ENCODE measurements around the gene QKI.
"Not testable (repeated sequence)": the region's sequence is repeated elsewhere in the genome, so short reads cannot be mapped to it uniquely, and the experiment has no call there.

QKI gene

DNA sequence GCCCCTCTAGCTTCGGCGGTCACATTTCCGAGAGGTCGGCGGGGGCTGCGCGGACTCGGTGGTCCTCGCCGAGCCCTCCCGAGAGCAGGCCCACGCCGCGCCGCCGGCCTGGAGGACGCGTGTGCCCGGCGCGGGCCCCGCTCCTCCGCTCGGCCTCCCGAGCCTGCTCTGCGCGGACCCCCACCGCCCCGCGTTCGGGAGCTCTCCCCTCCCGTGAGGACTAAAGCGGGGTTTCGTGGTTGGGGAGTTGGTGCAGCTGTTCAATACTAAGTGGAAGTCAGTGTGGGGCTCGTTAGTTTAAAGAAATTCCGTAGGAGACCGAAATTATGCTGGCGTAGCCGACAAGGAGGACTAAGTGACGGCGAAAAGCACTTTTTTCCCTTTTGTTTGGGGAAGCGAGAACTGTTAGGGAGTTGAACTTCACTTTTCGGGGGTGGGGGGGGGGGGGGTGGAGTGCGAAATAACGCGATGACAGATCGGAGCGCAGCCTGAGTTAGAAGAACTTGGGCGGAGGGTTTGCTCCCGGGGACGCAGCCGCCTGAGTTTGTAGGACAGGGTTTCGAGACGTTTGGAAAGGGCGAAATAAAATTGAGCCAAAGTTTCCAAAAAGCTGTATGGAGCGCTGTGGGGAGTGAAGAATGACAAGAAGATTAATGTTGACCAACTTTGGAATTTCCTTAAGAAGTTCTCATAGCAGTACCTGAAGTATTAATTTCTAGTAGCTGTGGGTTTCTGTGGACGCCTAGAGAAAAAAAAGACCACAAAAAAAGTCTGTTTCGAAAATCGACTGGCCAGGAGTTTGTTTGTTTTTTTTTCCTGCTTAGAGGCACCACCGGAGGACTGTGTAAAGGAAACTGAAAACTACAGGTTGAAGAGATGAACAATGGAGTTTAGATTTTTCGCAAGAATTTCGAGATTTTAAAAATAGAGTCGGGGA is 1.4 kb downstream of the QKI start:
- DNase-seq: no peak

DNA sequence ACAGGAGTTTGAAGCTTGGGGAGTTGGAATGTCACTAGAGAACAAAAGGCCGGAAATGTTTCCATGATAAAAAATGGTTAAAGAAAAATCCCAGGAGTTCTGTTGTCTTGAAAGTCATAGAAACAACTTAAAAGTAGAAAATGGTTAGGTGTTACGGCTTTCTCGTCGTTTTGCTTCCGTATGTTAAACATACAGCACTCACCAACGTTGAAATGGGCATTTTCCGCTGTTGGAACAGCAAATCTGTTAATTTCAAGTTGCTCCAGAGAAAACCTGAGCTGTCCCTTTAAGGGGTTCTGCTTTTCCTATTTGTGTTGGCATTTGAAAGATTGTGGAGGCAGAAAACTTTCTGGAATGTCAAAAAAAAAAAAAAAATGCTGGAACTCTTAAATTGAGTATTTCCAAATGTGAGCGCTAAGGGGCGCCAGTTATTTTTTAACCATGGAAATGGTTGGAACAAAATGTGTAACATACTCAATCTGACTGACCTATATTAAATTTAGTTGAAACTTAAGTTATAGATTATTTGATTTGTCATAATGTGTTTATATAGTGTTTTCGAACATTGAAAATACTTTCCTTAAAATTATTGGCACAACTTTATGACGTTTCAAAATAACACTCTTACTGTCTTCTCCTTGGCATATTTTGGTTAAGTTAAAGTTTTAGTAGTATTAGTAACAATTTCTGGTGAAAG is 2.2 kb downstream of the QKI start:
- no peak for DNase-seq

DNA sequence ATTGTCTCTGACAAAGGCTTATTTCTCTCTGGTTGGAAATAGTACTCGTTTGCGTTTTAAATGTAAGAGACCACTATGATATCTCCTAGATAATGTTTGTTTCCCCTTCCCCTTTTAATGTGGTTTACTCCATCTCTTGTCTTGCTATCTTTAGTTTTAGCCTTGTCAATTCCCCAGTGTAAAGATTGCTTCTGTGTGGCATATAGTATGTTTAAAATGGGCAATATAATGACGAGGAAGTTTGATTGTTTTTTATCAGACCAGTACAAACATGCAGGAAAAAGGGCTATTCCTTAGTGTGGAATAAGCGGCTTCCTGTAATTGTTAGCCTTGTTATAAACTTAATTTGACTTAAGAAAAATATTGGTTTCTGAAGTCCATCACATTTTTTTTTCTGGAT is 3.1 kb downstream of the QKI start:
- no peak for DNase-seq

- no peak for DNase-seq
Measured at GRCh38 chr6:163418311-163419029, 4.0 kb downstream of the QKI start.

DNA sequence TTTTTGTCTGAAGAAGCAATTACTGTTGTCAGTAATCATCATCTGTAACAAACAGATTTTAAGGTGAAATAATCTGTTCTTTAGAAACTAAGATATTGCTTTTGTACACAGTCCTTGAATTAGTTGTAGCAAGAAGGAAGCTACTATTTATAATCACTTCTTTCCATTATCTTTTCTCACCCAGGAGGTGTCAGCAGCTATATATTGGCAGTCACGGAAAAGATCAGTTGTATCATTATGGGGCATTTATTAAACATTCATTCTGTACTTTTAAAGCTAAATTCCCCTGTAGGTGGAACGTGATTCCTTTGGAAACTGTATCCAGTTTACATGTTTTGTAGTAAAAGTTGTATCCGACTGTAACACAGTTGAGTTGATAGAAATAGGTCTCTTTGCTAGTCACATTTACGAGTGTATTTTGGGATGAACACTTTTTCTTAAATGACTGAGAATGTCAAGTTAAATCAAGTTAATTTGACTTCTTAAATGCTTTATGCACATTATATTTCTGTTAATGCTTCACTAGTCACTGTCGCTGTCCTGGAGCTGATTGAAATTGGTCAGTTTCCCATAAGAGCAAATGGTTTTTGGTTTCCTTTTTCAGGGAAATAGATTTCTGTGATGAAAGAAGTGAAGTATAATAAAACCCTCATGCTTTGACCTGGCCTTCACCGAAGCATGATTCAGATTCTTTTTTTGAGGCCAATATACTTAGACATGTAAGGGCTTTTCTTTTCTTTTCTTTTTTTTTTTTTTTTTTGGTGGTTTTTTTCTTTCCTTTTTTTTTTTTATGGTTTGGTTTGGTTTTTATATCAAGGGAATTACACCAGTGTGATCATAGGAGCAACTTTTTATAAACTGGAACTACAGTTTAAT is 5.1 kb downstream of the QKI start:
- no peak for DNase-seq

- DNase-seq: no peak
Measured at GRCh38 chr6:163420289-163420614, 5.7 kb downstream of the QKI start.

GRCh38 chr6:163422550-163422949 is 8.0 kb downstream of the QKI start:
- DNase-seq: no peak

GRCh38 chr6:163423696-163424095 is 9.2 kb downstream of the QKI start:
- no peak for DNase-seq

DNA sequence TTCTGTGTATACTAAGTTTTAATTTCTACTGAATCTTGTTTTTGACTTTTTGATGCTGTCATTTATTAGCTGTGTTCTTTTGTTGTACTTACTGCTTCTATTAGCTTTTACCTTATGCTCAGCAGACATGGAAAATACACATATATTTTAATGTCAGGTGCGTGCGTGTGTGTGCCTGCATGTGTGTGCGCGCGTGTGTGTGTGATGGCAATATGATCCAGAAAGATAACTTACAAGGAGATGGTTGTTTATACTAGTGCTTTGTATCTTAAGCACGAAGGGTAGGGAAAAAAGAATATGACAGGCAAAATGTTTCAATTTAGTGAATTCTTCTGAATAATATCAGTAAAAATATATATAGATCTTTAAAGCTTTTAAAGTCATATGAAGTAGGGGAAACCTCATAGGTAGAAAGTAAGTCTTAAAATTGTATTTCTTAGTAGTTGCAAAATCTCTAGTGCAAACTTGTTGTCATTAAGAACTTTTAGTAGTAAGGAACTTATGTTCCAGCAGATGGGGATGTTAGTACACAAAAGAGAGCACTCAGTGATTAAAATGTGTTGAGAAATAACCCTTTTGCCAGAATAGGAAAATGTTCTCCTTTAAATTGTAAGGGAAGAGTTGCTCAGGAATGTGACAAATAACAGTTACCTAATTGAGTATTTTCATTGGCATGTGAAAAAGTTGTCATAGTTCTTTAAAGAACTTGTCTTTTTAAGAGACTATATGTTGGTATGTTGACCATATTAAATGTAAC is 13.2 kb downstream of the QKI start:
- DNase-seq: no peak

DNA sequence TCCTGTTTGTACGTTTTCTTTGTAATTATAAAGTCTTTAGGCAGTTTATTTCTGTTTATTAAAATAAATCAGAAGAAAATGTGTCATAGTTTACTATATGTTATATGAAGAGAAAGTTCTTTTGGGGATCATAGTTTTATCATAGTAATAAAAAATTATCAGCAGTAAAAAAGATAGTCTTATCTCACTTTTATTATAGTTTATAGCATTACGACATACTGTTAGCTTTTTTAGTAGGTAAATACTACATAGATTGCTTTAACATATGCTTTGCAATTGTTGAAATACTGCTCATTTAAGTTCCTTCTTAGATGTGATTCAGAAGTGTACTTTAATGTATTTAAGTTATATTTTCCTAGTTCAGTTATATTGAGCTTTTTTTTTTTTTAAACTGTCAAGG is 13.9 kb downstream of the QKI start:
- no peak for DNase-seq

DNA sequence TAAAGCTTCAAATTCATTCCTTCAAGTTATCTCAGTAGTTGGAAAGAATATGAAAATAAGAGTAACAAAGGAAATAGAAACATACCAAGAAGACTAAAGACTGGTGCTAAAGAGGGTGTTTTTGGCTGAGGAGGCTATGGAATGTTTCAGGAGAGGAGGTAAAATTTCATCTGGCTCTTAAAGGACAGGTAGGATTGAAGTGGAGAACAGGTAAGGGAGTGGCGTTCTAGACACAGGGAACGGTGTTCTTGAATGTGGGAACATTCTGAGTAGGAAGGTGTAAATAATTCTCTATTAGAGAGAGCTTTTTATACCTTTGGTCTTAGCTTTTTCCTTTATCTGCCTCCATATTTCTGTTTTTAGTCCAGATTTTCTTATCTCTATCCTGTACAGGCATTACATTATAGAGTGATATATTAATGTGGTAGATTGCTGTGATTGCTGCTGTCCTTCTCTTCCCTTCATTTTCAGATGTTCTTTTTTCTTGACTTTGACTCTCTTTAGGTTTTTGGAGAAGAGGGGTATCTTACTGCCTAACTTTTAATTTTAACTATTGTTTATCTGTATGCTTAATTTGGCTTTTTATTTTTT is 15.4 kb downstream of the QKI start:
- DNase-seq: no peak

- no peak for DNase-seq
Measured at GRCh38 chr6:163432300-163432699, 17.8 kb downstream of the QKI start.

DNA sequence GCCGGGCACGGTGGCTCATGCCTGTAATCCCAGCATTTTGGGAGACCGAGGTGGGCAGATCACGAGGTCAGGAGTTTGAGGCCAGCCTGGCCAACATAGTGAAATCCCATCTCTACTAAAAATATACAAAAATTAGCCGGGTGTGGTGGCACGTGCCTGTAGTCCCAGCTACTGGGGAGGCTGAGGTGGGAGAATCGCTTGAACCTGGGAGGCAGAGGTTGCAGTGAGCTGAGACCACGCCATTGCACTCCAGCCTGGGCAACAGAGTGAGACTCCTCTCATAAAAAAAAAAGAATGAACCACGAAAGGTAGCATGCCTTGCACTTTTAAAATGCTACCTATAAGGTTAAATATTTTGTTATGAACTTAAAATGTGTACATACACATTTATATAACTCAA is 19.0 kb downstream of the QKI start:
- not testable (repeated sequence) for DNase-seq

GRCh38 chr6:163435023-163435422 is 20.5 kb downstream of the QKI start:
- no peak for DNase-seq

- no peak for DNase-seq
Measured at GRCh38 chr6:163436843-163437242, 22.3 kb downstream of the QKI start.

GRCh38 chr6:163437466-163437865 is 22.9 kb downstream of the QKI start:
- no peak for DNase-seq

DNA sequence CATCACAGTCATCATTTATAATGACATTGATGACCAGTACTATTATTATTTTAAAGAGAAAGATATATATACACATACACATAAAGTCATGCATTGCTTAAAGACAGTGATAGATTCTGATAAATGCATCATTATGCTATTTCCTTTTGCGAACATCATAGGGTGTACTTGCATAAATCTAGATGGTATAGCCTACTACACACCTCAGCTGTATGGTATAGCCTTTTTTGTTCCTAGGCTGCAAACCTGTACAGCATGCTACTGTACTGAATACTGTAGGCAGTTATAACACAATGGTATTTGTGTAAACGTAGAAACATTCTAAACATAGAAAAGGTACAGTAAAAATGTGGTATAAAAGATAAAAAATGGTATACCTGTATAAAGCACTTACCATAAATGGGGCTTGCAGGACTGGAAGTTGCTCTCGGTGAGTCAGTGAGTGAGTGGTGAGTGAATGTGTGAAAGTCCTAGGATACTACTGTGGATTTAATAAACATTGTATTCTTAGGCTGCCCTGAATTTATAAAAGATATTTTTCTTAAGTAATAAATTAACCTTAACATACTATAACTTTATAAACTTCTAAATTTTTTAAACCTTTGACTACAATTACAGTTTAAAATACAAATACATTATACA is 23.9 kb downstream of the QKI start:
- no peak for DNase-seq

DNA sequence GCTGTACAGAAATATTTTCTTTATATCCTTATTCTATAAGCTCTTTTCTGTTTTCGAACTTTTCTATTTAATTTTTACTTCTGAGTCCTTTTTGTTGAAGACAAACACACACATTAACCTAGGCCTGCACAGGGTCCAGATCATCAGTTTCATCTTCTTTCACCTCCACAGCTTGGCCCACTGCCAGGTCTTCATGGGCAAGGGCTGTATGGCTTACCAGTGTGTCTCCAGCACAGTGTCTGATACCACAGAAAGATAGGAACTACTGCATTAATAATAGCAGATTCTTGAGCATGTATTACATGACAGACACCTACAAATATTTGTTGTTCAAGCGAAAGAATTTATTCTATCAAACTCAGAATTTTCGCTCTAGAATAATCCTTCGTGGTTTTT is 24.4 kb downstream of the QKI start:
- DNase-seq: no peak

DNA sequence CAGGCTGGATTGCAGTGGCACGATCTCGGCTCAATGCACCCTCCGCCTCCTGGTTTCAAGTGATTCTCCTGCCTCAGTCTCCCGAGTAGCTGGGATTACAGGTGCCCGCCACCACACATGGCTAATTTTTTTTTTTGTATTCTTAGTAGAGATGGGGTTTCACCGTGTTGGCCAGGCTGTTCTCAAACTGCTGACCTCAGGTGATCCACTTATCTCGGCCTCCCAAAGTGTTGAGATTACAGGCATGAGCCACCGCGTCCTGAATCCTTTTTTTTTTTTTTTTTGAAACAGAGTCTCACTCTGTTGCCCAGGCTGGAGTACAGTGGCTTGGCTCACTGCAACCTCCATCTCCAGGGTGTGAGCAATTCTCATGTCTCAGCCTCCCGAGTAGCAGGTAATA is 24.9 kb downstream of the QKI start:
- not testable (repeated sequence) for DNase-seq

DNA sequence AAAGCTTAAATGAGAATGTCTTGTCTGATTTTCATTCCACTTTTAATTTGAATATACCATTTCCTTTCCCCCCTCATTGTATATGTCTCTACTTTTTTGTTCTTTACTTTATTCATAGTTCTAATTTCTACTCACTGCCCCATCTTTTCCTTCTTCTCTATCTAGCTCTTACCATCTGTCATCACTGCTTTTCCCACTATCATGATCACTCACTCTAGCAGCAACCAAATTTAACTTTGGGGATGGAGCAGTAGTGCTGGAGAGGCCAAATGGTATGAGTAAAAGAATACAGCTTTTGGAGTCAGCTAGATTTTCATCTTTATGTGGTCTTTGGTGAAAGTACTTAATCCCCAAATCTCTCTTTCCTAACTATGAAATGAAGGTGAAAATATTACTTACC is 25.5 kb downstream of the QKI start:
- DNase-seq: no peak

GRCh38 chr6:163442336-163442735 is 27.8 kb downstream of the QKI start:
- no peak for DNase-seq
